ENCODE measurements around the gene CELF1.
A peak's percentile ranks its signal among the peaks of the same experiment; 100 is the strongest.

The CELF1 gene

DNA sequence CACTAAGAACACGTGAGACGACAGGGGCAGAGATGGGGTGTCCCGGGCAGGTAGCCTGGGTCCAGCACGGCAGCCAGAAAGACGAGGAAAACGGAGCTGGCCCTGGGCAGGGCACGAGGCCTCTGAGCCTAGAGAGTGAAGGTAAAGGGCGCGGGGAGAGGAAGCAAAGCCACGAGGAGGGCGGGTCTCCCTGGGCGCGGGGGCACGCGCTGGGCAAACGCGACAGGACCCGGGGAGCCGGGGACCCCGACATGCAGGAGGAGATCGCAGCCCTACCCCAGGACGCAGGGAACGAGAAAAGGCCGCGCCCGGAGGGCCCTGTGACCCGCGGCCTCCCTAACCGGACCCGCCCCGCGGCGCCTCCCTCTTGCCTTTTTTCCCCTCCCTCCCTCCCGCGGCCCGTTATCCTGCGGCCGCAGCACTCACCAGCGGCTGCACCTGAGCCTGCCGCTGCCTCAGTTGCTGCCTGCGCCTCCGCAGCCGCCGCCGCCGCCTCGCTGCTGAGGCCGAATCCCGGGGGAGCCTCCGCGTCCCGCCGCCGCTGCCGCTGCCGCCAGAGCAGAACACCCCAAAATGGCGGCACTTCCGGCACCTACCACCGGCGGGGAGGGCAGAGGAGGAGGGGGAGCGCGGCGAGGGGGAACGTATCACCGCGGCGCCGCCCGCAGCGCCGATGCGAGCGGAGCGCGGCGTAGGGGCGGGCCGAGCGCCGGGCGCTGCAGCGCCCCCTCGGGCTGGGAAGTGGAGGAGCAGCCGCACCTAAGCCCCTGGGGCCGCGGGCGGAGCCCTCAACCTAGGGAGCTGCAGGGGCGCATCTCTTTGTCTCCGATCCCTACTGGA is at the start of gene CELF1:
Gene CELF1 (minus strand): TSS at position 567 of the 840 bp plus-strand sequence. CDS start 53,609 bp downstream, outside the sequence.
- DNase-seq = peak; percentile 48

DNA sequence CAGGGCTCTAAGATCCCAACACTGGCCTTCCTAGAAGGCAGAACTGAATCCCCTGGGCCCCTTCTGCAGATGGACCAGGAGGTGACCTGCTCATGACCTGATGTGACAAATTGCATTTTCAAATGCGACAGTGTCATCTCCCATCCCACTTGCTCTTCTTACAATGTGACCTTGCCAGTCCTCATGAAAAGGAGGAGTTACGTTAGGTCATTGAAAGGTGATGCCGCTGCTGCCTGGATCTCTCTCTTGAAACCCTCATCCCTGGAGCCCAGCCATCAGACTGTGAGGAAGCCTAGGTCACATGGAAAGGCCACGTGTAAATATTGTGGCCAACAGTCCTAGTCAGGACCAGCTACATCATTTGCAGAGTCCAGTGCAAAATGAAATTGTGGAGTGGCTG is 47.0 kb upstream of the CELF1 start:
- DNase-seq = no peak

GRCh38 chr11:47595967-47596366 is 43.0 kb upstream of the CELF1 start:
- DNase-seq = no peak

DNA sequence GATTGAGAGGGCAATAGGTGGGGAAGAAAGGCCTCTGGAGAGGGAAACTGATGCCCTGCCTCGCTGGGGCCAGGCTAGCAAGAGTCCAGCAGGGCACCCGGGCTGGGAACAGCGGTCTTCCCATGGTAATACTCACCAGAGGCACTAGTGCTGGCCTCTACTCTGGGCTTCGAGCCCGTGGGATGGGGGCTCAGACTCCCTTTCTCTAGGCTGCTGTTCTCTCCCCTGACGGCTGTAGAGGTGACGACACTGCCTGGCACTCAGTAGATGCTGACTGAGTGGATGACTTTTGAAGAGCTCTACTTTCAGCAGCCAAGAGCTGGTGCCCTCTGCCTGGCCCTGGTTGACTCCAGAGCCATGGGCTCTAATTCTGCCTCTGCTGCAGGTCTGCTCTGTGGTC is 42.1 kb upstream of the CELF1 start:
- DNase-seq = no peak

- no peak for DNase-seq
Measured at GRCh38 chr11:47593934-47594855, 41.3 kb upstream of the CELF1 start, which contains the start of gene C1QTNF4. Gene C1QTNF4 (minus strand): TSS chr11:47594411. CDS start chr11:47590810, 3,601 bp downstream.

GRCh38 chr11:47593492-47593933 is 40.6 kb upstream of the CELF1 start:
- DNase-seq = no peak

DNA sequence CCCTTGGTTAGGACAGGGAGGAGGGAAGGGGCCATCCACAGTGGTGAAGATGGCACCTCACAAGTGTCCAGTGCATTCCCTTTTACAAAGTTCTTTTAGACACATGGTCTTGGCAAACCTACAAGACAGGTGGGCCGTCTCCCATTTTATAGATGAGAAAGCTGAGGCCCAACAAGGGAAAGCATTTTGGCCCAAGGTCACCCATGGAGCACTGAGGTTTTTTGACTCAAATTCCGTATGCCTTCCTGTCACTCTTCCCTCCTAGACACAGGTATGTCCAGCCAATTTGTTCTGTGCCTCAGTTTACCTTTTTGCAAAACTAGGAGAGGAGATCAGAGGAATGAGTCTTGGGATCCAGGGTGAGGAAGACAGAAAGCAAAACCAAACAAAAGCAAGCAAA is 40.0 kb upstream of the CELF1 start:
- no peak for DNase-seq

DNA sequence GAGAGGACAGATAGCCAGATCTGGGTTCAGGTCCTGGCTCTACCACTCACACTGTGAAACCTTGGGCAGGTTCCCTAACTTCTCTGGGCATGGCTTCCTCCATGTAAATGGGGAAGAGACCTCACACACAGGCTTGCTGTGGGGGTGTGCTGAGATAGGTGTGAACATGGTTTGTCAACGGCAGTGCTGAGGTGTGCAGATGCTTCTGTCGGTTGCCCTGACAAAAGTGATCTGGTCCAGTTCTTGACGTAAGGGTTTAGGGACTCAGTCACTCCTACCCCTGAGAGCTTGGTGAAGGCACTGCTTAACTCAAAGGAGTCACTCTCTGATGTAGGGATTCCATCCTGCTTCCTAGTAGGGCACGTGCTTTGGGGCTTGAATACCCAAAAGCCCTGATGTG is 39.3 kb upstream of the CELF1 start:
- DNase-seq = no peak

DNA sequence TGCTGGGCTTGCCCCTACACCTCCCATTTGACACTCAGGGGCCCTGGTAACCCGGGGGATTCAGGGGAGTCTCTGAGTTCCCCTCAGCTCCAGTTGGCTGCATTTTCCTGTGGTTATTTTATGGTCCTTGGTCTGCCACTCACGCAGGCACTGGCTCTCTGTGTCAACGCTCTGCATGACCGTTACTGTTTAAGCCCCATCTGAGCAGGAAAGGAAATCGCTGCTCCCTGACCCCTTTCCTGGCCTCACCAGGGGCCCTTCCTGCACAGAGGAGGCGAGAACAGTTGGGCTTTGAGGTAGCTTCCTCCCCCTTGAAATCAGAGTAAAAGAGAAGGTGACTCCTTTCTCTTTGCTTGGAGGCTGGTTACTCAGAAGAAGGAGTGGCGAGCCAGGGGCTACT is 38.8 kb upstream of the CELF1 start:
- DNase-seq = no peak

- no peak for DNase-seq
Measured at GRCh38 chr11:47589977-47590861, 37.3 kb upstream of the CELF1 start.

DNA sequence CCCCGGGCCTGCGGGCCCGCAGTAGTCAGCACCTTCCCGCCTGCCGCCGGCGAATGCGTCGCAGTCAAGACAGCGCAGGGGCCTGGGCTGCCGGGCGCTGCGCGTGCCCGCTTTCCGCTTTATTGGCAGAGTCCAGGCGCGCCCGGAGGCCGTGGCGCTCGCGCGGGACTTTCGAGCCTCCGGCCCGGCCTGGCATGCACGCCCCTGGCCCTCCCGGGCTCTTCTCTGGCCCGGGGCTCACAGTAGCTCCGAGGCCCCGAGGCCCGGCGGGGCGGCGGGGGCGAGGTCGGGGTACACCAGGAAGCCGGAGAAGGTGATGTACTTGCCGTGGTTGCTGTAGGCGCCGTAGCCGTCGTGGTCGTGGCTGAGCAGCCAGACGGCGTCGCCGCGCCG is 36.6 kb upstream of the CELF1 start:
- DNase-seq = no peak

- no peak for DNase-seq
Measured at GRCh38 chr11:47589118-47589517, 36.2 kb upstream of the CELF1 start.

GRCh38 chr11:47587723-47588326 is 34.9 kb upstream of the CELF1 start:
- DNase-seq = no peak

- DNase-seq = no peak
Measured at GRCh38 chr11:47587039-47587716, 34.2 kb upstream of the CELF1 start.

- no peak for DNase-seq
Measured at GRCh38 chr11:47586098-47586855, 33.3 kb upstream of the CELF1 start, which contains the start of gene FAM180B. Gene FAM180B (plus strand): TSS chr11:47586678. CDS start chr11:47586769, 91 bp downstream.

GRCh38 chr11:47583844-47584243 is 30.9 kb upstream of the CELF1 start:
- no peak for DNase-seq

- DNase-seq = peak; percentile 68
Measured at GRCh38 chr11:47578524-47579494, 25.9 kb upstream of the CELF1 start, which contains the start of the genes KBTBD4 and NDUFS3. Gene KBTBD4 (minus strand): TSS chr11:47578970. CDS start chr11:47578951, 19 bp downstream. Gene NDUFS3 (plus strand): TSS chr11:47579074. CDS start chr11:47579092, 18 bp downstream.

DNA sequence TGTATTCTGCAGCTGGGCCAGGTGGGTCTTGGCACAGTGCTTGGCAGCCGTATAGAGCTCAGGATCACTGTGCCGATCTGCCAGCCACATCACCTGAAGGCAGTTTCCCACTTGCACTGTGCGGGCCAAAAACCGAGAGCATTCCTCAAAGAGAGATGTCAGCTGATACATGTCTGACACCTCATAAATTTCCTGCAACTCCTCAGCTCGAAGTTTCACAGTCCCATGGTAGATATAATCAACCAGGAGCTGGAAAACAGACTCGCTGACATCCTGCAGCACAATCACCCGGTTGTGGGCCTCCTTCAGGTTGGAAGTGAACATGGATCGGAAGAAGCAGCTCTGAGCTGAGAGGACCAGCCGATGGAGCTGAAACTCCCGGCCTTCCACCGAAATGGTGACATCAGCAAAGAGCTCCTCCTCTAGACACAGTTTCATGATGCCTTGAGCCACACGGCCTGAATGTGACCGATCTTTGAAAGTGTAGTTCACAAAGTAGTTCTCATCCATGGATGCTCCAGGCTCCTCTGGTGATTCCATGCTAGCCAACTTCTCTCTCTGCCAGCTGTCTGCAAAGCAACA is 24.6 kb upstream of the CELF1 start:
- DNase-seq = no peak

DNA sequence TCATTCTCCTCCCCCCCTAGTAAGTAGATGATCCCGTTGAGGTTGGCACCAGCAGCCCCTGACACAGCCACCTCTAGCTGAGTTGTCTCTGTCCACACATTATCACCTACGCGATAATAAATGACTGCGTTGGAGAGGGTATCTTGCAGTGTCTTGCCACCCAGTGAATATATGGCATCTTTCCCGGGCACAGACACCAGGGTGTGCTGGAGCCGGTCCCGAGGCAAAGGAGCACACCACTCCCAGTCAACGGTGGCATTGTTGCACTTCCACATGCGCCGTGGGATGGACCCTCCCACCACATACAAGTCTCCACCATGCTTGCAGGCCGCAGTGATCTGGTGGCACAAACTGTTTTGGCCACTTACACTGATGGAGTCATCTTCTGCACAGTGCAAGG is 20.4 kb upstream of the CELF1 start:
- DNase-seq = no peak
